ENCODE results near the gene LYAR. TPM values are rescaled to one million over a fixed set of nuclear protein-coding genes. Genes with fewer than 3 reads are reported as not detected.

LYAR gene
- total RNA-seq, 1 donor from 2014 or later = 7.4 TPM

- H3K27me3 Mint-ChIP-seq (ENCODE audit: unreplicated experiment) = peaks cover 4% of the 10 kb centered on the region
- no peak for DNase-seq
- no peaks in the 10 kb centered on the region for H3K4me1 Mint-ChIP-seq (ENCODE audit: low read depth, unreplicated experiment)
- no peak overlapping the region for H3K27ac Mint-ChIP-seq (ENCODE audit: unreplicated experiment)
- peaks cover 4% of the 10 kb centered on the region for H3K9me3 Mint-ChIP-seq (ENCODE audit: unreplicated experiment)
- no peaks in the 10 kb centered on the region for H3K36me3 Mint-ChIP-seq (ENCODE audit: unreplicated experiment)
- H3K4me3 Mint-ChIP-seq (ENCODE audit: unreplicated experiment) = no peak overlapping the region
- TF ChIP-seq CTCF (IDR thresholded peaks at IDR 0.05; ENCODE audit: partially characterized antibody, unreplicated experiment) = no peak
Observed at GRCh38 chr4:4333265-4333706, 43.3 kb upstream of the LYAR start.

GRCh38 chr4:4332529-4332928, 42.6 kb upstream of the LYAR start:
- no peaks in the 10 kb centered on the region for H3K36me3 Mint-ChIP-seq (ENCODE audit: unreplicated experiment)
- DNase-seq = no peak
- no peak overlapping the region for H3K27ac Mint-ChIP-seq (ENCODE audit: unreplicated experiment)
- H3K9me3 Mint-ChIP-seq (ENCODE audit: unreplicated experiment) = peaks cover 4% of the 10 kb centered on the region
- H3K4me3 Mint-ChIP-seq (ENCODE audit: unreplicated experiment) = no peak overlapping the region
- H3K27me3 Mint-ChIP-seq (ENCODE audit: unreplicated experiment) = peaks cover 4% of the 10 kb centered on the region
- no peak for TF ChIP-seq CTCF (IDR thresholded peaks at IDR 0.05; ENCODE audit: partially characterized antibody, unreplicated experiment)
- H3K4me1 Mint-ChIP-seq (ENCODE audit: low read depth, unreplicated experiment) = peaks cover under 1% of the 10 kb centered on the region

- no peak for TF ChIP-seq CTCF (IDR thresholded peaks at IDR 0.05; ENCODE audit: partially characterized antibody, unreplicated experiment)
- DNase-seq = no peak
- H3K9me3 Mint-ChIP-seq (ENCODE audit: unreplicated experiment) = no peaks in the 10 kb centered on the region
- no peak overlapping the region for H3K4me3 Mint-ChIP-seq (ENCODE audit: unreplicated experiment)
- no peaks in the 10 kb centered on the region for H3K36me3 Mint-ChIP-seq (ENCODE audit: unreplicated experiment)
- no peaks in the 10 kb centered on the region for H3K27me3 Mint-ChIP-seq (ENCODE audit: unreplicated experiment)
- peaks cover 2% of the 10 kb centered on the region for H3K4me1 Mint-ChIP-seq (ENCODE audit: low read depth, unreplicated experiment)
- H3K27ac Mint-ChIP-seq (ENCODE audit: unreplicated experiment) = no peak overlapping the region
Observed at GRCh38 chr4:4330794-4331193, 40.8 kb upstream of the LYAR start.

GRCh38 chr4:4329496-4329895, 39.5 kb upstream of the LYAR start:
- TF ChIP-seq CTCF (IDR thresholded peaks at IDR 0.05; ENCODE audit: partially characterized antibody, unreplicated experiment) = no peak
- Mint-ChIP-seq H3K4me3 (ENCODE audit: unreplicated experiment) (no peak overlapping the region), H3K27me3 (ENCODE audit: unreplicated experiment) (no peaks in the 10 kb centered on the region), H3K9me3 (ENCODE audit: unreplicated experiment) (peaks cover 2% of the 10 kb centered on the region), H3K27ac (ENCODE audit: unreplicated experiment) (no peak overlapping the region), H3K36me3 (ENCODE audit: unreplicated experiment) (no peaks in the 10 kb centered on the region), H3K4me1 (ENCODE audit: low read depth, unreplicated experiment) (peaks cover 2% of the 10 kb centered on the region)
- no peak for DNase-seq

GRCh38 chr4:4328840-4329239, 38.9 kb upstream of the LYAR start:
- H3K4me3 Mint-ChIP-seq (ENCODE audit: unreplicated experiment) = no peak overlapping the region
- no peaks in the 10 kb centered on the region for H3K27me3 Mint-ChIP-seq (ENCODE audit: unreplicated experiment)
- no peak for DNase-seq

More at GRCh38 chr4:4328840-4329239, 38.9 kb upstream of the LYAR start:
- no peak for TF ChIP-seq CTCF (IDR thresholded peaks at IDR 0.05; ENCODE audit: partially characterized antibody, unreplicated experiment)
- H3K4me1 Mint-ChIP-seq (ENCODE audit: low read depth, unreplicated experiment) = peaks cover 2% of the 10 kb centered on the region
- no peaks in the 10 kb centered on the region for H3K36me3 Mint-ChIP-seq (ENCODE audit: unreplicated experiment)
- H3K27ac Mint-ChIP-seq (ENCODE audit: unreplicated experiment) = no peak overlapping the region
- H3K9me3 Mint-ChIP-seq (ENCODE audit: unreplicated experiment) = peaks cover 2% of the 10 kb centered on the region

All from glutamatergic neuron (in vitro differentiated cells).